ENCODE data around the gene OR5K4. TPM values are rescaled to one million over a fixed set of nuclear protein-coding genes. Genes with fewer than 3 reads are reported as not detected.

OR5K4 gene
- not detected for total RNA-seq
- not detected for total RNA-seq (2013)

GRCh38 chr3:98353554-98353953 lies at the start of gene OR5K4:
TSS of gene OR5K4 (plus strand) at chr3:98353854. CDS start at chr3:98353854, 0 bp downstream.
- no peak within 1 kb of the TSS for H3K4me3 Mint-ChIP-seq
- Histone ChIP-seq H3K27ac (ENCODE audit: low read length) (no peak within 1 kb of the TSS), H3K9me3 (ENCODE audit: control insufficient read depth, insufficient read depth, low read length) (no peaks in the 10 kb centered on the region), H3K27me3 (ENCODE audit: control insufficient read depth, insufficient read depth, low read length) (no peaks in the 10 kb centered on the region), H3K4me1 (ENCODE audit: control insufficient read depth, insufficient read depth, low read length) (no peaks in the 10 kb centered on the region), H3K4me3 (ENCODE audit: low read length) (no peak within 1 kb of the TSS), H3K36me3 (ENCODE audit: control insufficient read depth, insufficient read depth, low read length) (no peaks in the 10 kb centered on the region)
- H3K9me3 Mint-ChIP-seq: peaks cover 0 to 4% of the 10 kb centered on the region in 2 donors
- WGBS (ENCODE audit: insufficient coverage): 100% methylated on average over 2 of the region's 2 CpGs
- H3K27ac Mint-ChIP-seq: no peak within 1 kb of the TSS
- H3K4me1 Mint-ChIP-seq: no peaks in the 10 kb centered on the region
- ATAC-seq (no peak), DNase-seq (no peak)
- peaks cover 2% of the 10 kb centered on the region for H3K36me3 Mint-ChIP-seq
- intact Hi-C loops (cut with micrococcal nuclease): no loop called here
- no peak for TF ChIP-seq CTCF (IDR thresholded peaks at IDR 0.05)
- peaks cover 10 to 23% of the 10 kb centered on the region in 2 donors for H3K27me3 Mint-ChIP-seq (ENCODE audit: low read depth in 2 of 2)

- no peak overlapping the region for H3K27ac Mint-ChIP-seq
- Histone ChIP-seq H3K27ac (ENCODE audit: low read length) (no peak overlapping the region), H3K36me3 (ENCODE audit: control insufficient read depth, insufficient read depth, low read length) (no peaks in the 10 kb centered on the region), H3K9me3 (ENCODE audit: control insufficient read depth, insufficient read depth, low read length) (no peaks in the 10 kb centered on the region), H3K4me3 (ENCODE audit: low read length) (no peak overlapping the region), H3K4me1 (ENCODE audit: control insufficient read depth, insufficient read depth, low read length) (no peaks in the 10 kb centered on the region), H3K27me3 (ENCODE audit: control insufficient read depth, insufficient read depth, low read length) (no peaks in the 10 kb centered on the region)
- H3K27me3 Mint-ChIP-seq (ENCODE audit: low read depth in 2 of 2): peaks cover 8% of the 10 kb centered on the region in 2 donors
- 67% methylated on average over 1 of the region's 2 CpGs for whole genome bisulfite sequencing (ENCODE audit: insufficient coverage)
- H3K9me3 Mint-ChIP-seq: no peaks in the 10 kb centered on the region
- no peak for ATAC-seq
- H3K4me3 Mint-ChIP-seq: no peak overlapping the region
- no peak for TF ChIP-seq CTCF (IDR thresholded peaks at IDR 0.05)
- H3K36me3 Mint-ChIP-seq: no peaks in the 10 kb centered on the region
- no peaks in the 10 kb centered on the region for H3K4me1 Mint-ChIP-seq
- intact Hi-C loops (cut with micrococcal nuclease): no loop called here
- DNase-seq: no peak
Measured at GRCh38 chr3:98322101-98322500, 31.6 kb upstream of the OR5K4 start.

- no peak for DNase-seq
- 82% methylated on average over 2 of the region's 2 CpGs for WGBS (ENCODE audit: insufficient coverage)
- intact Hi-C loops (cut with micrococcal nuclease): no loop called here
Measured at GRCh38 chr3:98322686-98323085, 31.0 kb upstream of the OR5K4 start.

More at GRCh38 chr3:98322686-98323085, 31.0 kb upstream of the OR5K4 start:
- Histone ChIP-seq H3K27me3 (ENCODE audit: control insufficient read depth, insufficient read depth, low read length) (no peaks in the 10 kb centered on the region), H3K4me3 (ENCODE audit: low read length) (no peak overlapping the region), H3K27ac (ENCODE audit: low read length) (no peak overlapping the region), H3K36me3 (ENCODE audit: control insufficient read depth, insufficient read depth, low read length) (no peaks in the 10 kb centered on the region), H3K9me3 (ENCODE audit: control insufficient read depth, insufficient read depth, low read length) (no peaks in the 10 kb centered on the region), H3K4me1 (ENCODE audit: control insufficient read depth, insufficient read depth, low read length) (no peaks in the 10 kb centered on the region)
- H3K36me3 Mint-ChIP-seq: no peaks in the 10 kb centered on the region
- no peaks in the 10 kb centered on the region for H3K4me1 Mint-ChIP-seq
- H3K27ac Mint-ChIP-seq: no peak overlapping the region
- ATAC-seq: no peak
- no peak overlapping the region for H3K4me3 Mint-ChIP-seq
- H3K27me3 Mint-ChIP-seq (ENCODE audit: low read depth in 2 of 2): peaks cover 8% of the 10 kb centered on the region in 2 donors
- TF ChIP-seq CTCF (IDR thresholded peaks at IDR 0.05): no peak
- H3K9me3 Mint-ChIP-seq: no peaks in the 10 kb centered on the region
